NCI-H146 treated with DMSO at 0.1 percent for 48 hours (cell line): ENCODE measurements around the gene BAZ1A.

Experiments
- DNase-seq: peaks from one replicate; lab custom pipeline; 2025; ENCODE audit not compliant: unreplicated experiment; lab: John Stamatoyannopoulos, UW

The BAZ1A gene

DNA sequence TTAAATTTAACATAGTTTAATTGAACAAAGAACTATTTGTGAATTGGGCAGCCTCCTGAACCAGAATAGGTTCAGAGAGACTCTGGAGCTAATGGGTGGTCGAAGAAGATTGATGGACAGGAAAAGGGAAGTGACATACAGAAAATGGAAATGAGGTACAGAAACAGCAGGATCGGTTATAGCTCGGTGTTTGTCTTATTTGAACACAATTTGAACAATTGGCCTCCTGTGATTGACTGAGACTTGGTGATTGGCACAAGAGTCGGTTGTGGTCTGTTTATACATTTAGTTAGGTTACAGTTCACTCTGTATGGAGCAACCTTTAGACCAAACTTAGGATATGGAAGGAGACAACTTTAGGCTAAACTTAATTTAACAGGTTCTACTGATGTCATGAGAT is 142.4 kb downstream of the BAZ1A start:
- no peak for DNase-seq

DNA sequence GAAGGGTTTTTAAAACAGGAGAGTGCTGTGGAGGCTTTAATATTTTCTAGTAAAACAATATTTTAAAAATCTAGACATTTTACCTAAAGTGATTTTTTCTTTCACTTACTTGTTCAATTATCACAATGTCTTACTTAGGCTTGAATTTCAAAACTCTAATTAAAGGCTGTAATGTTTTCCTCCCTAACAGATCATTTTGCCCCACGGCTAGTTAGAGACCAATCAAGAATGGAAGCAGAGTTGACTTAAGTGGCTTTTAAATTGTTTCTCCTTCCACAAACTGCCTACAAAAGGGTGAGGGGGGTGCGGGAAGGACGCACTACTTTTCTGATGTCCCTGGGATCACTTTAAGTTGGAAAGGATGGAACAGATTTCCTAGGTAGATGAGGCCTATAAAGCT is 151.3 kb downstream of the BAZ1A start:
- DNase-seq = no peak

DNA sequence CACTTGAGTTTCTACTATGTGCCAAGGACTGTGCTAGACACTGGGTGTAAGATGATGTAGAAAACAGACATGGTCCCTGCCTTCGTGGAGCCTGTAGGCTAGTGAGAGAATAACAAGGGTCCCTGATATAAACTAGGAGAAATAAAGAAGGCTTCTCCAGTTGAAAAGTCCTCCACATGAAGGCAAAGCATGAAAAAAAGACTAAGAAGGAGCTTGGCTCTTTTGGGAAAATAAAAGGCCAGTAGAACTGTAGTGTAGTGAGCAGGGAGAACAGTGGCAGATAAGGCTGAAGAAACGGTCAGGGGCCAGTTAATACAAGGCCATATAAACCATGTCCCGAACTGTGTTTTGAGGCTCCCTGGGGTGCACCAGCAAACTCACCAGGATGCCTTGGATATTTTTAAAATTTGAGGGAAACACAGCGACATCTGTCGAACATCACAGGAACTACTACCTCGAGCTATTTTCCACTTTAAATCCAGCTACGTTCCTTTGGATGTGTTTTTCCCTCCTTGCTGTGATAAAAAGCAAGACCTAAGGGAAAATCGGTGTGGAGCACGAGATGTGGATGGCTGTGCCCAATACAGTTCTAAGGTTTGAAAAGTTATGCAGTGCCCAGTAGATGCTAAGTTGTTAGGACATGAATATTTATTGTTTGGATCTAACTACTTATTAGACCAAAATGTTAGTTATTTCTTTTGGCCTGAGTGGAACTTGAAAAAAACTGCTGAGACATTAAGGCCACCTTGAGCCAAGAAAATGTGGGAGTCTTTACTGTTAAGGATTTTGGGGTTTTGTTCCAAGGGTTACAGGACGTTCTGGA is 152.2 kb downstream of the BAZ1A start:
- DNase-seq = peak; percentile 30

DNA sequence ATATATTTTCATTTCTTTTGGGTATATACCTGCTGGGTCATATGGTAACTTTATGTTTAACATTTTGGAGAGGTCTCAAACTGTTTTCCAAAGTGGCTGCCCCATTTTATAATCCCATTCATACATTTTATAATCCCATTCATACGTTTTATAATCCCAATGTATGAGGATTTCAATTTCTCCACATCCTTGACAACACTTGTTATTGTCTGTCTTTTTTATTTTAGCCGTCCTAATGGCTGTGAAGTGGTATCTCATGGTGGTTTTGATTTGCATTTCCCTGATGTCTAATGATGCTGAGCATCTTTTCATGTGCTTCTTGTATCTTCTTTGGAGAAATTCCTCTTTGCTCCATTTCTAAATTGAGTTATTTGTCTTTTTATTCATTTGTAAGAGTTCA is 154.0 kb downstream of the BAZ1A start:
- no peak for DNase-seq

DNA sequence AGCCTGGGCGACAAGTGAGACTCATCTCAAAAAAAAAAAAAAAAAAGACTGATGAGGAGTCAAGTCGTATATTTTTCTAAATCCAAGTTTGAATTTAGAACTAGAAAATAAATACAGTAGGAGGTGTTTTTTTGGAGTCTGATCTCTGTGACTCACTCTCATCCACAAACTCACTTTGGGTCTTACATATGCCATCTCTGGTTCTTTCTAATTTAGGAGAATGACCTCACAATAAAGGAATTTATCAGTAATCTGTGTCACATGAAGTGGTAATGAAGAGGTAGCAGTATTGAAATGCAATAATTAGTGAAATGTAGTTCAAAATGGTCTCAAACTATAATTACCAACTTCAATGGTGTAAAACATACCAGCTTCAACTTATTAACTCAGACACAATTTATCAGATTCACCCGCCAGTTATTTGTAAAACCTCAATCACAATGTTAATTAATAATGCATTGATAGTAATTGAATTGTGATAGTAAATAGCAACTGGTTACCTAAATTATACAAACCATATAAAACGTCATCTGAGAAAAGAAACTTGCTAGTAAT is 156.3 kb downstream of the BAZ1A start:
- no peak for DNase-seq

DNA sequence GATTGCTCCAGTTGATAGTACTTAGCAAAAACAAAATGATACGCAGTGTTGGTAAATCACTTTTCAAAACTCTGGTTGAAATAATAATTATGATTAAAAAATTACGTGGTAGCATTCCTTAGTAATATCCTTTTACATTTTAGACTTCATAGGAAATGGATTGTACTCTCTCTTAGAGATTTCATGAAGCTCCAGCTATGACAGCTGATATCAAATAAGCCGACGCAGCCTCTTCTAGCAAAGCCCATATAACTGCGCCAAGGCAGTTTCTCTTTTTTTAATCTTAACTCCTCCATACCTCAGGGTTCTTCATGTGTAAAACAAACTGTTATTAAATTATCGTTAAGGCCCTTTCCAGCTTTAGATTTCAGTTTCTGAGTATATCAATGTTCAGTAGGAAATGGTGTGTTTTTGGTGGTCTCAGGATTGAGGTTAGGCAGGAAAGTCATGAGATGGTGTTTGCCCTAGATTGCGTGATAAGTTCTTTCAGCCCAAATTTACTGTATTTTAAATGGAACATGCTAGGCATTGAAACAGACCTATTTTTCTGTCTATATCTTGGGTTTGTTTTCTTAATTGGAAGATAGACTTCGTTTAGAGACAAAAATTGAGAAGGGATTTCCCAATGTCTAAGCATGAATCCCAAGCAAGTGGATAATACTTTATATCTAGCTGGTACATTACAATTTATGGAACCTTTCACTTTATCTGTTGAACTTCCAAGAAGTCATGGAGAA is 159.9 kb downstream of the BAZ1A start:
- DNase-seq = no peak

DNA sequence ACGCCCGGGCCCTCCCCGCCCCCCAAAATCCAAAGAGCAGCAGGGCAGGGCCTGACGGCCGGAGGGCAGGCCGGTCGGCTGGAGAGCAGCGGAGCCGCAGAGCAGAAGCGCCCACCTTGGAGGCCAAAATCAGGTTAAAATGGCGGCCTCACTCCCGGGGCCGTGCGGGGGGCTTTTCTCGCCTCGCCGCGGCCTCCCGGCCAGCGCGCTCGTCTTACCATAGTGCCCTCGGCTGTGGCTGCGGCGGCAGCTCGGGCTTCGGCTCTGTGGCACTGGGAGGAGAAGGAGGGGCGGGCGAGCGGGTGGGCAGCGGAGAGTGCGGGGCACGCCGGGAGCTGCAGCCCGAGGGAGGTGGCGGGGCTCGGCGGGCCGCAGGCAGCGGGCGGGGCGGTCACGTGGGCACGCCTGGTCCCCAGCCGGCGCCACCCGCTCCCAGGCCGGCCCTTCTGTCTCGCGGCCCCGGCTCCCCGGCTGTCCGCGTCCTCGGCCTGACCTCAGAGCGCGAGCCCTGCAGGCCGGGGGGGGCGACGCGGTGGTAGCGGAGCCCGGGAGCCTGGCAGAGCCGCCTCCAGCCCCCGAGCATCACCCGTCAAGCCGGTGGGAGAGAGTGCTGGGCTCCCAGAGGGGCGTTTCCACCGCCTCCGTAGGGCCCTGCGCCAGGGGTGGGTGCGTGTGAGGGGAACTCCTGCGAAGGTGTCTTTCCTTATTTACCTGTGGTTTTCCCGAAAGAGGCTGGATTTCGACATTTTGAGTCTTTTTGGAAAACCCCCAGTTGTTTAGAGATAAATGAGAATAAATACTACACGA is 160.6 kb downstream of the BAZ1A start, which contains the start of gene CFL2:
Gene CFL2, minus strand, starts transcription at position 274 of the 807 bp plus-strand sequence. Its CDS starts 53 bp downstream, at position 221.
- peak; percentile 31 for DNase-seq

DNA sequence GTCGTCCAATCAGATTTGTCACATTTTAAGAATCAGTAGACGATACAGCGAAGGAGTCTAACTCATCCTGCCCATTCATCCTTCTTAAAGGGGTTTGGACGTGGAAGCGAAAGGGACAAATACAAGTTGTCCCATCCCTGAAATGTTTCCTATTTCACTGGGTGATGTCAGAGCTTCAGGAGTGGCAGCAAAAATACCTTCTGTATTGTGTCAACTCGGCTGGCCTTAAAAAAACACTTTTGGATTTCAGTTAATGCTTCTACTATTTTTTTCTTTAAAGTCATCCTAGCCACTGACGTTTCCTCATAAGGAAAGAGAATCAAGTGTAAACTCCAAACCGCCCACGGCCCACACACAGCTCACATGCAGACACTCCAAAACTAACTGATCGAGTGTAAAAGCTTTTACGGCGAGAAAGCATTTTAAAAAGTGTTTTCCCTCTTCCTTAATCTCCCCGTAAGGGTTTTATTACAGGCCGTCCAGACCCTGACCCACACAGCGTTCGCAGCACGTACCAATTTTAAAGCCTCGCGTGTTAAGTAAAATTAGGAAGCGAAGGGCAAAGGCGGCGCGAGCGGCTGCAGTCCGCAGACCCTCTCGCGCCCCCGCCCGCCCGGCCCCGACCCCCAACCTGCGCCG is 161.4 kb downstream of the BAZ1A start:
- DNase-seq = peak; percentile 13

DNA sequence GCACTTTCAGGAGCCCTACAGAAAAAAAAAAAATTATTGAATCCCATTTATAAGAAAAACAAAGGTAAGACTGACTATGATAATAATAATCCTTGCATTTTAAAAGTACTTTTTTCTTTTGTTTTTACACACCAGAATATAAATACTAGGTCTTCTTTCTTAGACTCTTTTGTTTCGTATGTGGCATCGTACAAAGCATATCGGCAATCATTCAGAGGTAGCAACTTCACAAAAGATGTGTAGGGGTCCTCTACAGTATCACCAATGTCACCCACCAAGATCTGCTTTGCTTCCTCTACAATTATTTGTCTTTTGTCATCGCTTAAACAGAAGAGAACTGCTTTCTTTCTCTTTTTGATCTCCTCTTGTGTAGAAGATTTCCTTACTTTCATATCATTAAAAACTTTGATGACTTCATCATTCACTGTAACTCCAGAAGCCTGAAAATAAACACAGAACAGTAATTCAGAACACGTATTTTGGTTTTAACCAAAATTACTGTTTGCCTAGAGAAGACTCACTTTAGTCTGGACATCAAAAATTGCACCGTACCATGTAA is 162.0 kb downstream of the BAZ1A start:
- DNase-seq = no peak

DNA sequence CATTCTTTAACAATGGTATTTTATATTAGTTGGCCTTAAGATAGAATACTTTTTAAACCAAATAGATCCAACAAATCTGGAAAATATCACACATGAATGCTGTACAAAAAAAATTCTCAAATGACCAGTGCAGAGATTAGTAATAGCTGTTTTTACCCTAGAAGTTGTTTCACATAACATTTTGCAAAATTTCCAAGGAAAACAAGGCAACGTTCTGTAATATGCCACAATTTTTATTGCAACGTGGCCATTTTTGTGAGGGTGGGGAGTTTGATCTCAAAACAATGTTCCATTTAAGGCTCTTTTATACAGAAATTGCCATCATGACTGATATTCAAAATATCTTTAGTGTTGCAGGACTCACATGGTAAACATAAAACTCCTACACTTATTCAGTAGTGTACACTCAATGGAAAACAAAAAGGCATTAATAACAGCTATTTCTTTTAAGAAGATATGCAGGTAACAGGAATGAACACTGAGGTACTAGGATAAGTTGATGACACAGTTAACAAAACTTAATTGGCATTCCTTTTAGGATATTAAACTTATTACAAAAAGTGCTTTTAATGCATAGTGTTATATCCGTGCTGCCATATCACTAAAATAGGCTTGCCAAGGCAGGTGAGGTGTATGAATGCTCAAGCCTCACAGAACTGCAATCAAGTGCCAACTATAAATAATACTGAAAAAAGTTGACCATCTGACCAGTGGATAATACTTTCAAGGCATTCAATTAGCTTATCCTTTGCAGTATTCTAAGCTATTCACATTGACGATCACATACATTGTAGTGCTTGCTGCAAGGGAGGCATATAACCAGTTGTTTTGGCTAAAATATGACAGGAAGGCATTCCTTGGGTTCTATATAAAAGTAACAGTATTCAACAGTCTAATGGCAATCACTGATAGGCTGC is 163.1 kb downstream of the BAZ1A start:
- no peak for DNase-seq

DNA sequence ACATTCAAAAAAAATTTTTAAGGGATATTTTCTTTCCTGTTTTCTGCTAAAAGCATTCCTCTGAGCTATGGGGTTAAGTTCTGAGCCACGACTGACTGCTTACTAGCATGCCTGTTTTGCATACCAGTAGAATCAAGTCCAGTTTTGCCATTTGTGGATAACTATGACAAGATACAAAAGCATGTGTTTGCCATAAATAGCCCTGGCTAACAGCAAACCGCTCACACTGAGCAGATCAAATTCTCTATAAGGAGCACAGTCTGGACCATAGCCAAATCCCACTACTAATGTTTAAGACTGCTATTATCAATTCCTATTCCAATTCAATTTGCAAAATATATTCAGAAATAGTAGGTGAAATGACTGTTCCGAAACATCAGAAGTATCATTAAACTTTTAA is 164.0 kb downstream of the BAZ1A start:
- no peak for DNase-seq

DNA sequence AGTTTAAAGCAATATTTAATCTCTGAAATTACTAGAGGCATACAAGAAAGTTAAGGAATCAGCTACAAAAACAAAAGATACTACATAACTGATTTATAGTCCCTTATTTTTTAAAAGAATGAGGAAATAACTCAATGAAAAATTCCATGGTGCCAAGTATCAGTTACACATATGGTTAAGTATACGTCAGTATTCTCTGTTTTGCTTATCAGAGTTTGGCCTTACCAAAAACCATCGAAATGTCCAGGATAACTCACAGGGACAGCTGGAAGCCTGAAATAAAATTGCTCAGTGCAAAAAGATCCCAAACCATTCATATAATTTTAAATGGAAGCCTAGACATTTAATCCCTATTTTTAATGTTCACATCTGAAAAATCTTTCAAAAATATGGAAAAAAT is 164.4 kb downstream of the BAZ1A start:
- no peak for DNase-seq

DNA sequence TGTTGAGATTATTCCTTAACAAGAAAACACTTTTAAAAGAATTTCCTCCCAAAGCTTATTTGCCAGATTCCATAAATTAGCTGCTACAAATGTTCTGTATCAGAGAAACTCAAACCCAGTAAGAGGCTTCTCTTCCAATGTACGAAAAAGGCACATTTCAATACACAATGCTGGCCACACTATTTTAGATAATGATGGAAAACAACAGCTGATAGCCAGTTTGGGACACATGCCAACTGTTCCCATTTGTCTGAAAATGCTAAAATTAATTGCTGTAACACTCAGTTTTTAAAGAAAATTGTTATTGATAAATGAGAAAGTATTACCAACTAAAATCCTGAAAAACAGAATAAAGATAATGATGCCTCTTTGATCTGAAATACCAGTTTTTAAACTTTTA is 165.2 kb downstream of the BAZ1A start:
- no peak for DNase-seq

DNA sequence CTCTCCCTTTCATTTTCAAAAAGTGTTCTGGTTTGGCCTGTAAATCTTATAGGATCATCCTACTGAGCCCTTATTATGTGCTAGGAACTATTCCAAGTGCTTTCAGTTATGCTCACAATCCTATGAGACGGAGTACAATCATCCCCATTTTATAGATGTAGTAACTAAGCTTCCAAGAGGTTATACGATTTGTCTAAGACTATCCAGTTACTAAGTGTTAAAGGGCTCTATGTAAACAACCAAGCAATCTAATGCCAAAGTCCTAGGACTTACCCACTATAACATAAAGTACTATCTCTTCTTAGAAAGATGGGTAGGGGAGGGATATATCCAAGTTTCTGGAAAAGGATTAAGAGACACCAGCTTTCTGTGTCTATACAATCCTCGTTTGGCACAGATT is 167.4 kb downstream of the BAZ1A start:
- no peak for DNase-seq
